IMR-90 (cell line): ENCODE data around the gene METTL1.

ENCODE experiments used
- CEBPB ChIP-seq: IDR thresholded peaks from 2 replicates; pipeline ENCODE4 v1.6.1; 2012; ENCODE audit warnings: low read depth, low read length, improper control_type of control experiment
- CHD1 ChIP-seq: IDR thresholded peaks from 2 replicates; pipeline ENCODE4 v1.6.1; 2012; ENCODE audit warnings: low read depth, low read length, improper control_type of control experiment
- CTCF ChIP-seq: conservative IDR thresholded peaks from 2 replicates; pipeline ENCODE4 v1.5.1; 2012; ENCODE audit warnings: mild to moderate bottlenecking, low read depth, low read length, improper control_type of control experiment
- FOS ChIP-seq: fragments of 150-350 bp; IDR thresholded peaks from 2 replicates; pipeline ENCODE4 v1.6.1; 2016; ENCODE audit warnings: low read depth, low read length
- MXI1 ChIP-seq: IDR thresholded peaks from 2 replicates; pipeline ENCODE4 v1.6.1; 2012; ENCODE audit warnings: low read depth, mild to moderate bottlenecking, low read length, moderate library complexity, borderline replicate concordance
- POLR2A ChIP-seq: IDR thresholded peaks from 2 replicates; pipeline ENCODE4 v1.6.1; 2012; ENCODE audit warnings: mild to moderate bottlenecking, low read depth, low read length
- RFX5 ChIP-seq: IDR thresholded peaks from 2 replicates; pipeline ENCODE4 v1.8.0; 2012; ENCODE audit warnings: low read depth, mild to moderate bottlenecking, low read length, moderate library complexity
- SMC3 ChIP-seq: fragments of 150-350 bp; IDR thresholded peaks from 2 replicates; pipeline ENCODE4 v1.6.1; 2016; ENCODE audit warnings: low read depth, mild to moderate bottlenecking, antibody characterized with exemption, low read length, moderate library complexity

- TF ChIP-seq CTCF, result no peak
- TF ChIP-seq POLR2A, result no peak
- TF ChIP-seq FOS, result no peak
- TF ChIP-seq CHD1, result no peak
- no peak for TF ChIP-seq SMC3
- no peak for TF ChIP-seq RFX5
- no peak for TF ChIP-seq CEBPB
- TF ChIP-seq MXI1, result no peak
These were observed 48.3 kb downstream of the METTL1 start for GRCh38 chr12:57723630-57723962.
